Epithelial cell of esophagus (primary cell): ENCODE results near the gene KDELR3.
A peak's percentile ranks its signal among the peaks of the same experiment; 100 is the strongest.

Experiments
- DNase-seq: peaks from one replicate; pipeline ENCODE4 v3.0.0; 2010; ENCODE audit warnings: low read depth
- H3K4me3 ChIP-seq: 2 replicates; pipeline ENCODE4 v1.5.1; 2011; ENCODE audit warnings: mild to moderate bottlenecking, low read length, control low read depth
- TF ChIP-seq, protein P1 (sequence below): IDR thresholded peaks from 2 replicates; pipeline ENCODE4 v1.5.1; 2011; ENCODE audit warnings: low read depth, mild to moderate bottlenecking, low read length, control low read depth, inconsistent platforms; ENCODE audit not compliant: insufficient read depth; ENCODE audit errors: missing control alignments

KDELR3 gene

DNA sequence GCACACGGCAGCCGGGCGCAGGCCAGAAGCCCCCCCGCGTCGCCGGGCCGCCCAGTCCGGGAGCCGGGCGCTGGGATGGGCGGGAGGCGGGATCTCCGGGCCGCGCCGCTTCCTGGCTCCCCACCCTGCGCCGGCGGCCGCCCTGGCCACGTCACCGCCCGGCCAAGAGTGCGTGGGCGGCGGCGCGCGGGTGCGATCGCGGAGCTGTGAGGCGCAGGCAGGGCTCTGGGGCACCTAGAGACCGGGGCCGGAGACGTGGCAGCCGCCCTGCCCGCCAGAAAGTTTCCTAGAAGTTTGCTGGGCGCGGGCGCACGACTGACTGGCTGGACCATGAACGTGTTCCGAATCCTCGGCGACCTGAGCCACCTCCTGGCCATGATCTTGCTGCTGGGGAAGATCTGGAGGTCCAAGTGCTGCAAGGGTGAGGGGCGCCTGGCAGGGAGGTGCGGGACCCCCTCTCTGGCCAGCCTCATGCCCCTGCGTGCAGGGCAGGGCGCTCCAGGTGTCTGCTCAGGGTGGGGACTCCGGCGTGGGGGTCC, at the start of gene KDELR3:
Gene KDELR3 (plus strand): TSS at position 193 of the 539 bp plus-strand sequence. CDS start 138 bp downstream, at position 331.
- peak; percentile 82 for DNase-seq
- TF ChIP-seq, protein P1, sequence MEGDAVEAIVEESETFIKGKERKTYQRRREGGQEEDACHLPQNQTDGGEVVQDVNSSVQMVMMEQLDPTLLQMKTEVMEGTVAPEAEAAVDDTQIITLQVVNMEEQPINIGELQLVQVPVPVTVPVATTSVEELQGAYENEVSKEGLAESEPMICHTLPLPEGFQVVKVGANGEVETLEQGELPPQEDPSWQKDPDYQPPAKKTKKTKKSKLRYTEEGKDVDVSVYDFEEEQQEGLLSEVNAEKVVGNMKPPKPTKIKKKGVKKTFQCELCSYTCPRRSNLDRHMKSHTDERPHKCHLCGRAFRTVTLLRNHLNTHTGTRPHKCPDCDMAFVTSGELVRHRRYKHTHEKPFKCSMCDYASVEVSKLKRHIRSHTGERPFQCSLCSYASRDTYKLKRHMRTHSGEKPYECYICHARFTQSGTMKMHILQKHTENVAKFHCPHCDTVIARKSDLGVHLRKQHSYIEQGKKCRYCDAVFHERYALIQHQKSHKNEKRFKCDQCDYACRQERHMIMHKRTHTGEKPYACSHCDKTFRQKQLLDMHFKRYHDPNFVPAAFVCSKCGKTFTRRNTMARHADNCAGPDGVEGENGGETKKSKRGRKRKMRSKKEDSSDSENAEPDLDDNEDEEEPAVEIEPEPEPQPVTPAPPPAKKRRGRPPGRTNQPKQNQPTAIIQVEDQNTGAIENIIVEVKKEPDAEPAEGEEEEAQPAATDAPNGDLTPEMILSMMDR: no peak
- H3K4me3 ChIP-seq: peak within 1 kb of the TSS; percentile 47

DNA sequence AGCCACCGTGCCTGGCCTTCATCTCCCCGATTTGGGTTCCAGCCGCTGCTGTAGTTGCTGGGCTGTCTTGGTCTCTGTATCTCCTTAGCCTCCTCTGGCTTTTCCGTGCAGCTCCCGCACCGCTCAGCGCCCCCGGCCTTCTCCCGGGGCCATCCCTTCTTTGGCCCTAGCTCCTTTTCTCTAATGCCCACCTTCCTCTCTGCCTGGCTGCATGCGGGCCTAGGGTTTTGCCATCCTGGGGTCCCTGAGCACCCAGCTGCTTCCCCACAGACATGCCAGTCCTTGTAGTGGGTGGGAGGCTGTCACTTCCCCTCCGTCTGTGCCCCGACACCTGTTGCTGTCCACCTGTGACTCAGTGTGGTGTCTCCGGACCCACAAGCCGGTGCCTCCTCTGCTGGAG, 49.3 kb upstream of the KDELR3 start:
- TF ChIP-seq, protein P1: no peak
- DNase-seq: no peak
- no peak overlapping the region for H3K4me3 ChIP-seq

DNA sequence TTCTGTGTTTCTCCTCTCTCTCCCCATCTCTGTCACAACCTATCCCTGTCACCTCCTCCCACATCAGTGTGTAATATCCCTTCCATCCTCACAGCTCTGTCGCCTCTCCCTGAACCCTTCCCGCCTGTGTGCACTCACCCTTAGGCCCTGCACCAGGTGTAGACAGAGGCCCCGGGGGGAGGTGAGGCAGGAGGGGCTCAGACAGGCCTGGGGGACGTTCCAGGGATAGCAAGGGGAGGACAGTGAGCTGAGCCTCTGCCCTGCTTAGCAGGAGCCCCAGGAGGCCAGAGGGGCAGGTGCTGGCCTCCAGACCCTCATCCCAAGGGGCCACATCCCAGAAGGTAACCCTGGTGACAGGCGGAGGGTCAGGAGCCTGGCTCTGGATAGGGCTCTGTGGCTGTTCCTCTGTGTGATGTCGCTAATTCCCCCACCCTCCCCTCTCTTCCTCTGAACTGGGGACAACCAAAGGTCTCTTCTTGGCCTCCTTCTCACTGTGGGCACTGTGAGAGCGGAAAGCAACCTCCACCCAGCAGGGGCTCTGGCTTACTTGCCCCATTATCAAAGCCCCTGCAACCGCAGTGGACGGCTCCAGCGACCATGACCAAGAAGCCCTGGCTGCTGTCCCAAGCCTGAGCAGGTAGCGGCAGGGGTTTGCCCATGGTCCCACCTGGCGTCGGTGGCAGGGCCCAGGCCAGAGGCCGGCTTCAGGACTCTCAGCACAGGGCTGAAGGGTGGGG, 48.6 kb upstream of the KDELR3 start:
- TF ChIP-seq, protein P1: no peak
- no peak for DNase-seq
- H3K4me3 ChIP-seq: no peak overlapping the region

DNA sequence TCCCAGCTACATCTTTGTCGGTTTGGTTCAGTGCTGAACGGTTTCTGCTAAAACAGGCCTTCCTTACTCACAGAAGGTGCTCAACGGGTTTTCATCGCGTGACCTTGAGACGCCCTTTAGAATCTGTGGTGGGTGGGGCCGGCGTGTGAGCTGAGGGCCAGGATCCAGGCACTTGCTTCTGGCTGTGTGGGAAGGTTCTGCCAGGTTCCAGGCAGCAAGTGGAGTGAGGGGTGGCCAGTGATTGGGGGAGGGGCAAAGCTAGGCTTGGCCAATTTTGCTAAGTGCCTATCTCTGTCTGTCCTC, 48.1 kb upstream of the KDELR3 start:
- H3K4me3 ChIP-seq: no peak overlapping the region
- TF ChIP-seq, protein P1: no peak
- no peak for DNase-seq

DNA sequence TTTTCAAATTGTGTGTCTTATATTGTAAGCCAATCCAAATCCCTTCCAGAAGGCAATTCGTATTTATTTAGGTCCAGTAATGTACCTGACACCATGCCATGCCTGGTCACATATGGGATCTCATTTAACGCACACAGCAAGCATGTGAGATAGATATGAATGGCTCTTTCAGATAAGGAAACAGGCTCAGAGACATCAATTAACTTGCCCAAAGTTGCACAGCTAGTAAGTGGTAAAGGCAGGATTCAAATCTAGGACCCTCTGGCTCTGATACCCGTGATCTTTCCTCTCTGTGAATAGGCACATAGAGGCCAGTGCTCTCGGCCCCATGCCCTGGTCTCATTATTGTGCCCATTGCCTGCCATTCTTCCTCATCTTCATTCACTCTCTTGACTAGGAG, 47.2 kb upstream of the KDELR3 start:
- no peak for DNase-seq
- no peak overlapping the region for H3K4me3 ChIP-seq
- TF ChIP-seq, protein P1: no peak

DNA sequence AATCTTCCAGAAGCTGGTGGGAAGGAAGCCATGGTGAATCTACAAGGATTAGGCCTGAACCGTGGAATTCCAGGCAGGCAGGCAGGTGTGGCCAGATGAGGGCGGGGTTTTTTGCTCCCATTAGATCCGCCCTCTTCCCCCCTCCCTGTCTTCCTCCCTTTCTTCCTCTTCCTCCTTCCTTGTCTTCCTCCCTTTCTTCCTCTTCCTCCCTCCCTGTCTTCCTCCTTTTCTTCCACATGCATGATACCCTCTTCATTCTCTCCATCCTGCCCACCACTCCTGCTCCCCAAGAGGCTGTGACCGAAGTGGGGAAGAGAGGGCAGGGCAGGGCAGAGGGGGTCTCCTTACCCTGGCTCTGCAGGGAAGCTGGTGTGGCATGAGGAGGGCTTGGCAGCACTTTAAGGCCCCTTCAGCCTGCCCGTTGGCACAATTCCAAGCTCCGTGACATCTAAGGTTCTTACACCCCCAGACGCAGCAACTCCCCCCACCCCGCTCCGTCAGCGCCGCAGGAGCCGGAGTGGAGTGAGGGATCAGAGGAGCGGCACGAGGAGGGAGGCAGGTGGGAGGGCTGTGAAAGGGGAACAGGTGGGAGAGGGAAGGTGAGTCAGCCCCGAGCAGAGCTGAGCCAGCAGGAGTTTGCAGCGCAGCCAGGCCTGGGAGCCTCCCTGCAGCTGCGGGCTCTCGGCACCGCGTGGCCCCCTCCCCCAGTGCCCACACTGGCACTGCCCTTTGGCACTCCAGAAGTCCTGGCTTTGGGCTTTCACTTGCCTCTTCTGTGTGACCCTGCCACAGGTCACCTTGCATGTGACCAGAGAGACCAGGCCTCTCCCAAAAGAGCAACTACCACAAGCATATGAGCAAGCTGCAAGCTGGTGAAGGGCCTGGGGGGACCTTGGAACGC, 45.0 kb upstream of the KDELR3 start:
- DNase-seq: peak; percentile 19
- no peak overlapping the region for H3K4me3 ChIP-seq
- TF ChIP-seq, protein P1: no peak
